Fibroblast of skin of back (primary cell): Measurements from ENCODE around the gene CYB561D1.

ENCODE experiments used
- DNase-seq: peaks from one replicate; pipeline ENCODE4 v3.0.0-alpha.2; 2013

CYB561D1 gene

GRCh38 chr1:109501644-109502363 lies 7.9 kb downstream of the CYB561D1 start:
- no peak for DNase-seq

GRCh38 chr1:109502364-109502851 lies 8.5 kb downstream of the CYB561D1 start:
- DNase-seq = no peak

- DNase-seq = no peak
Measured at GRCh38 chr1:109503935-109504334, 10.0 kb downstream of the CYB561D1 start.

- no peak for DNase-seq
Measured at GRCh38 chr1:109504974-109505373, 11.1 kb downstream of the CYB561D1 start.

- DNase-seq = no peak
Measured at GRCh38 chr1:109508001-109508872, 14.3 kb downstream of the CYB561D1 start.

- no peak for DNase-seq
Measured at GRCh38 chr1:109508873-109509175, 14.9 kb downstream of the CYB561D1 start.

GRCh38 chr1:109509176-109510134 lies 15.6 kb downstream of the CYB561D1 start, which contains the start of gene AMIGO1:
Gene AMIGO1, minus strand, starts transcription at chr1:109509727. Its CDS starts 815 bp downstream, at chr1:109508912.
- peak; percentile 53 for DNase-seq

- DNase-seq = no peak
Measured at GRCh38 chr1:109513110-109513710, 19.3 kb downstream of the CYB561D1 start.

GRCh38 chr1:109514846-109515245 lies 21.0 kb downstream of the CYB561D1 start:
- no peak for DNase-seq

GRCh38 chr1:109516872-109517271 lies 23.0 kb downstream of the CYB561D1 start:
- DNase-seq = no peak

GRCh38 chr1:109517337-109517736 lies 23.4 kb downstream of the CYB561D1 start:
- no peak for DNase-seq

- peak; percentile 8 for DNase-seq
Measured at GRCh38 chr1:109521002-109521951, 27.4 kb downstream of the CYB561D1 start.

GRCh38 chr1:109522026-109522425 lies 28.1 kb downstream of the CYB561D1 start:
- no peak for DNase-seq

- no peak for DNase-seq
Measured at GRCh38 chr1:109523706-109524105, 29.8 kb downstream of the CYB561D1 start.

GRCh38 chr1:109527098-109527811 lies 33.4 kb downstream of the CYB561D1 start:
- DNase-seq = no peak

GRCh38 chr1:109527846-109528695 lies 34.2 kb downstream of the CYB561D1 start:
- no peak for DNase-seq

GRCh38 chr1:109528712-109529111 lies 34.8 kb downstream of the CYB561D1 start:
- no peak for DNase-seq

- DNase-seq = peak; percentile 22
Measured at GRCh38 chr1:109529881-109530456, 36.1 kb downstream of the CYB561D1 start.
